ENCODE results near the gene SPRY4. TPM values are rescaled to one million over a fixed set of nuclear protein-coding genes. Genes with fewer than 3 reads are reported as not detected.
A peak's percentile ranks its signal among the peaks of the same experiment; 100 is the strongest.
"Not testable (repeated sequence)": the region's sequence is repeated elsewhere in the genome, so short reads cannot be mapped to it uniquely, and the experiment has no call there.

The SPRY4 gene
- total RNA-seq, 1 experiment from 2014 or later: 35.6 TPM

GRCh38 chr5:142339781-142340180 is 15.0 kb upstream of the SPRY4 start:
- BruUV-seq (replicated peaks): no TSS peak
- H3K9me3 ChIP-seq (ENCODE audit: control insufficient read depth, insufficient read depth, low read depth, low read length): peaks cover 9% of the 10 kb centered on the region; the same call in 1 of the 2 replicates
- H3K4me1 ChIP-seq (ENCODE audit: control insufficient read depth, insufficient read depth, low read length): no peaks in the 10 kb centered on the region
- H3K27ac ChIP-seq (ENCODE audit: low read length): no peak overlapping the region
- ChIA-PET CTCF (interaction anchor here (0.7 kb wide), 3 partner anchors 14 to 204 kb away, joined by 5 to 12 read pairs (median 12); no protein-coding TSS in a partner anchor), POLR2A (no interaction called here)
- H3K36me3 ChIP-seq (ENCODE audit: control insufficient read depth, insufficient read depth, low read length): no peaks in the 10 kb centered on the region
- no peaks in the 10 kb centered on the region for H3K27me3 ChIP-seq (ENCODE audit: control insufficient read depth, insufficient read depth, low read length)
- in situ Hi-C loops (cut with HindIII; ENCODE audit: low pct_unique_long_range_greater_than_20kb, low sequenced_read_pairs) (no loop called here), intact Hi-C loops (cut with micrococcal nuclease; ENCODE audit: unreplicated experiment) (no loop called here)
- DNase-seq (ENCODE audit: low read depth, low spot score) (no peak), ATAC-seq (no peak)
- H3K4me3 ChIP-seq (ENCODE audit: low read depth in 2 of 2, low read length in 2 of 2): no peak overlapping the region
- TF ChIP-seq CTCF (IDR thresholded peaks at IDR 0.05) (no peak), POLR2AphosphoS5 (IDR thresholded peaks at IDR 0.05; ENCODE audit: low read depth, low read length) (no peak), SIN3A (IDR thresholded peaks at IDR 0.05; ENCODE audit: borderline replicate concordance, insufficient read depth, low read depth, low read length) (no peak), TCF7L2 (IDR thresholded peaks at IDR 0.05; ENCODE audit: low read depth, low read length) (no peak)
- TF ChIP-seq, protein P1, sequence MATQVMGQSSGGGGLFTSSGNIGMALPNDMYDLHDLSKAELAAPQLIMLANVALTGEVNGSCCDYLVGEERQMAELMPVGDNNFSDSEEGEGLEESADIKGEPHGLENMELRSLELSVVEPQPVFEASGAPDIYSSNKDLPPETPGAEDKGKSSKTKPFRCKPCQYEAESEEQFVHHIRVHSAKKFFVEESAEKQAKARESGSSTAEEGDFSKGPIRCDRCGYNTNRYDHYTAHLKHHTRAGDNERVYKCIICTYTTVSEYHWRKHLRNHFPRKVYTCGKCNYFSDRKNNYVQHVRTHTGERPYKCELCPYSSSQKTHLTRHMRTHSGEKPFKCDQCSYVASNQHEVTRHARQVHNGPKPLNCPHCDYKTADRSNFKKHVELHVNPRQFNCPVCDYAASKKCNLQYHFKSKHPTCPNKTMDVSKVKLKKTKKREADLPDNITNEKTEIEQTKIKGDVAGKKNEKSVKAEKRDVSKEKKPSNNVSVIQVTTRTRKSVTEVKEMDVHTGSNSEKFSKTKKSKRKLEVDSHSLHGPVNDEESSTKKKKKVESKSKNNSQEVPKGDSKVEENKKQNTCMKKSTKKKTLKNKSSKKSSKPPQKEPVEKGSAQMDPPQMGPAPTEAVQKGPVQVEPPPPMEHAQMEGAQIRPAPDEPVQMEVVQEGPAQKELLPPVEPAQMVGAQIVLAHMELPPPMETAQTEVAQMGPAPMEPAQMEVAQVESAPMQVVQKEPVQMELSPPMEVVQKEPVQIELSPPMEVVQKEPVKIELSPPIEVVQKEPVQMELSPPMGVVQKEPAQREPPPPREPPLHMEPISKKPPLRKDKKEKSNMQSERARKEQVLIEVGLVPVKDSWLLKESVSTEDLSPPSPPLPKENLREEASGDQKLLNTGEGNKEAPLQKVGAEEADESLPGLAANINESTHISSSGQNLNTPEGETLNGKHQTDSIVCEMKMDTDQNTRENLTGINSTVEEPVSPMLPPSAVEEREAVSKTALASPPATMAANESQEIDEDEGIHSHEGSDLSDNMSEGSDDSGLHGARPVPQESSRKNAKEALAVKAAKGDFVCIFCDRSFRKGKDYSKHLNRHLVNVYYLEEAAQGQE (IDR thresholded peaks at IDR 0.05; ENCODE audit: insufficient read depth in 1 of 2, low read depth in 2 of 2, low read length in 1 of 2): no peak

DNA sequence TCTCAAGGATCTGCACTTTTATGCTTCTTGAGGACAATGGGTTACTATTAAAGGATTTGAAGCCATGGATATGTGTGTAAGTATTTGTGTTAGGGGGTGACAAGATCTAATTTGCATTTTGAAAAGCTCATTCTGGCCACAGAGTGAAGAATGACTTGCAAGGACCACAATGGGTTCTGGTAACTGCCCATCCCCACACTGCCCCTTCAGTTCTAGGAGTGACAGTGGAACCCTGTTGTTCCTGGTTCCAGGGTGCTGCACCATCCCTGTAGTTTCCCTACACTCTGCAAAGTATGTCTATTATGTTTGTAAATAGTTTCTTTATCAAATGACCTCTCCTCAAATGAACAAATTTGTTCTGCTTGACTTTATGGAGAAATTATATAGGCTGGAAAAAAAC is 9.7 kb upstream of the SPRY4 start:
- in situ Hi-C loops (cut with HindIII; ENCODE audit: low pct_unique_long_range_greater_than_20kb, low sequenced_read_pairs) (no loop called here), intact Hi-C loops (cut with micrococcal nuclease; ENCODE audit: unreplicated experiment) (no loop called here)
- no peaks in the 10 kb centered on the region for H3K9me3 ChIP-seq (ENCODE audit: control insufficient read depth, insufficient read depth, low read depth, low read length)
- no peaks in the 10 kb centered on the region for H3K36me3 ChIP-seq (ENCODE audit: control insufficient read depth, insufficient read depth, low read length)
- no peak overlapping the region for H3K27ac ChIP-seq (ENCODE audit: low read length)
- no TSS peak for BruUV-seq (replicated peaks)
- H3K4me3 ChIP-seq (ENCODE audit: low read depth in 2 of 2, low read length in 2 of 2): no peak overlapping the region
- no peaks in the 10 kb centered on the region for H3K4me1 ChIP-seq (ENCODE audit: control insufficient read depth, insufficient read depth, low read length)
- TF ChIP-seq, protein P1 (IDR thresholded peaks at IDR 0.05; ENCODE audit: insufficient read depth in 1 of 2, low read depth in 2 of 2, low read length in 1 of 2): no peak
- TF ChIP-seq TCF7L2 (IDR thresholded peaks at IDR 0.05; ENCODE audit: low read depth, low read length) (no peak), SIN3A (IDR thresholded peaks at IDR 0.05; ENCODE audit: borderline replicate concordance, insufficient read depth, low read depth, low read length) (no peak), CTCF (IDR thresholded peaks at IDR 0.05) (no peak), POLR2AphosphoS5 (IDR thresholded peaks at IDR 0.05; ENCODE audit: low read depth, low read length) (no peak)
- ATAC-seq (peak; percentile 77), DNase-seq (ENCODE audit: low read depth, low spot score) (no peak)
- ChIA-PET CTCF (no interaction called here), POLR2A (interaction anchor here (0.6 kb wide), 1 partner anchor 10 kb away, joined by 5 read pairs; no protein-coding TSS in a partner anchor)
- H3K27me3 ChIP-seq (ENCODE audit: control insufficient read depth, insufficient read depth, low read length): no peaks in the 10 kb centered on the region

GRCh38 chr5:142333749-142334148 is 8.9 kb upstream of the SPRY4 start:
- H3K27me3 ChIP-seq (ENCODE audit: control insufficient read depth, insufficient read depth, low read length); intact Hi-C loops (cut with micrococcal nuclease; ENCODE audit: unreplicated experiment); DNase-seq (ENCODE audit: low read depth, low spot score); in situ Hi-C loops (cut with HindIII; ENCODE audit: low pct_unique_long_range_greater_than_20kb, low sequenced_read_pairs); BruUV-seq (replicated peaks); H3K36me3 ChIP-seq (ENCODE audit: control insufficient read depth, insufficient read depth, low read length); H3K27ac ChIP-seq (ENCODE audit: low read length); H3K4me3 ChIP-seq (ENCODE audit: low read depth in 2 of 2, low read length in 2 of 2); H3K9me3 ChIP-seq (ENCODE audit: control insufficient read depth, insufficient read depth, low read depth, low read length); ATAC-seq; H3K4me1 ChIP-seq (ENCODE audit: control insufficient read depth, insufficient read depth, low read length); CTCF ChIA-PET: not testable (repeated sequence)
- POLR2A ChIA-PET: interaction anchor here (0.6 kb wide), 1 partner anchor 318 kb away, joined by 3 read pairs; no protein-coding TSS in a partner anchor

Measured in Panc1 (cell line).